Adipose tissue (tissue), 3 donors: ENCODE results near the gene DIP2A. TPM values are rescaled to one million over a fixed set of nuclear protein-coding genes. Genes with fewer than 3 reads are reported as not detected.

Experiments used
- H3K27ac ChIP-seq: one replicate; pipeline ENCODE4 v1.5.1; 2013; ENCODE audit warnings: low read depth, low read length
- WGBS, 3 donors: extraction: QIAGEN DNeasy Blood & Tissue Kit; methylation state at CpG; one replicate each; pipeline ENCODE4 v1.1.7; 2013; 5-methylcytosine and 5-hydroxymethylcytosine counted together
- polyA plus RNA-seq, 3 donors: library from polyadenylated mRNA; stranded (reverse); fragments of 200-250 nt; gene quantifications; one replicate each; pipeline ENCODE4 v1.2.3, GENCODE V29; 2013
- donor health status: healthy with polysubstance abuse.
- donor health status: Bipolar disorder and iron deficiency.
- donor health status: healthy.

Gene DIP2A
- polyA plus RNA-seq, 3 donors = 9.8 to 19.0 (median 14.5) TPM

- H3K27ac ChIP-seq = no peak overlapping the region
- 92 to 95% (median 93%) methylated on average over 8 of the region's 8 CpGs for WGBS, 3 donors
Observed at GRCh38 chr21:46542588-46543124, 84.0 kb downstream of the DIP2A start.

- H3K27ac ChIP-seq = no peak overlapping the region
- whole genome bisulfite sequencing, 3 donors = 91 to 94% (median 92%) methylated on average over 19 of the region's 19 CpGs
Observed at GRCh38 chr21:46543306-46543705, 84.6 kb downstream of the DIP2A start.

- H3K27ac ChIP-seq = no peak overlapping the region
- 82 to 91% (median 84%) methylated on average over 8 of the region's 8 CpGs for WGBS, 3 donors
Observed at GRCh38 chr21:46544003-46544402, 85.3 kb downstream of the DIP2A start.

- no peak overlapping the region for H3K27ac ChIP-seq
Observed at GRCh38 chr21:46544824-46545223, 86.1 kb downstream of the DIP2A start.

GRCh38 chr21:46545363-46545762 is 86.7 kb downstream of the DIP2A start:
- WGBS, 3 donors = 93 to 95% (median 94%) methylated on average over 5 of the region's 5 CpGs
- H3K27ac ChIP-seq = no peak overlapping the region

More at GRCh38 chr21:46544824-46545223, 86.1 kb downstream of the DIP2A start:
- WGBS, 3 donors = 84 to 89% (median 86%) methylated on average over 5 of the region's 5 CpGs

- WGBS, 3 donors = 80 to 95% (median 93%) methylated on average over 8 of the region's 8 CpGs
- no peak overlapping the region for H3K27ac ChIP-seq
Observed at GRCh38 chr21:46545911-46546310, 87.2 kb downstream of the DIP2A start.

GRCh38 chr21:46546799-46547198 is 88.1 kb downstream of the DIP2A start:
- 94 to 98% (median 97%) methylated on average over 15 of the region's 15 CpGs for WGBS, 3 donors
- H3K27ac ChIP-seq = no peak overlapping the region

GRCh38 chr21:46549650-46550049 is 91.0 kb downstream of the DIP2A start:
- no peak overlapping the region for H3K27ac ChIP-seq
- 95 to 96% (median 96%) methylated on average over 18 of the region's 18 CpGs for WGBS, 3 donors

GRCh38 chr21:46550116-46550941 is 91.6 kb downstream of the DIP2A start:
- WGBS, 3 donors = 77 to 93% (median 81%) methylated on average over 12 of the region's 12 CpGs
- H3K27ac ChIP-seq = no peak overlapping the region

- H3K27ac ChIP-seq = no peak overlapping the region
- 60 to 87% (median 60%) methylated on average over 24 of the region's 24 CpGs for WGBS, 3 donors
Observed at GRCh38 chr21:46551636-46552241, 93.0 kb downstream of the DIP2A start.

GRCh38 chr21:46552274-46552673 is 93.6 kb downstream of the DIP2A start:
- WGBS, 3 donors = 52 to 86% (median 55%) methylated on average over 5 of the region's 5 CpGs
- no peak overlapping the region for H3K27ac ChIP-seq

- 95 to 97% (median 96%) methylated on average over 5 of the region's 5 CpGs for WGBS, 3 donors
- H3K27ac ChIP-seq = no peak overlapping the region
Observed at GRCh38 chr21:46552865-46553379, 94.2 kb downstream of the DIP2A start.

GRCh38 chr21:46553993-46554392 is 95.3 kb downstream of the DIP2A start:
- WGBS, 3 donors = 94 to 100% (median 97%) methylated on average over 13 of the region's 13 CpGs
- H3K27ac ChIP-seq = no peak overlapping the region

GRCh38 chr21:46554431-46555224 is 95.9 kb downstream of the DIP2A start:
- 90 to 95% (median 92%) methylated on average over 25 to 30 of the region's 30 CpGs for WGBS, 3 donors
- no peak overlapping the region for H3K27ac ChIP-seq

- WGBS, 3 donors = 90 to 97% (median 92%) methylated on average over 8 to 9 of the region's 9 CpGs
- H3K27ac ChIP-seq = no peak overlapping the region
Observed at GRCh38 chr21:46555225-46555617, 96.5 kb downstream of the DIP2A start.

- 94 to 98% (median 96%) methylated on average over 16 of the region's 16 CpGs for WGBS, 3 donors
- no peak overlapping the region for H3K27ac ChIP-seq
Observed at GRCh38 chr21:46555678-46556077, 97.0 kb downstream of the DIP2A start.

GRCh38 chr21:46556802-46557201 is 98.1 kb downstream of the DIP2A start:
- H3K27ac ChIP-seq = no peak overlapping the region

GRCh38 chr21:46557469-46557868 is 98.8 kb downstream of the DIP2A start:
- 92 to 94% (median 92%) methylated on average over 14 of the region's 14 CpGs for WGBS, 3 donors
- H3K27ac ChIP-seq = no peak overlapping the region

More at GRCh38 chr21:46556802-46557201, 98.1 kb downstream of the DIP2A start:
- WGBS, 3 donors = 93 to 96% (median 94%) methylated on average over 13 of the region's 13 CpGs
